H1 (cell line): Measurements from ENCODE around the gene NDUFB10. TPM values are rescaled to one million over a fixed set of nuclear protein-coding genes. Genes with fewer than 3 reads are reported as not detected.

ENCODE experiments used
- BRCA1 ChIP-seq: IDR thresholded peaks from 2 replicates; pipeline ENCODE4 v1.6.1; 2012; ENCODE audit warnings: low read depth, low read length, improper control_type of control experiment
- CBX8 ChIP-seq: fragments of 300-800, 300-1000 bp; sonication (generic); IDR thresholded peaks from 2 replicates; pipeline ENCODE4 v1.7.1; 2016; ENCODE audit warnings: low read depth, low read length, borderline replicate concordance
- CHD2 ChIP-seq: IDR thresholded peaks from 2 replicates; pipeline ENCODE4 v1.6.1; 2012; ENCODE audit warnings: low read length, improper control_type of control experiment
- EGR1 ChIP-seq: IDR thresholded peaks from 2 replicates; pipeline ENCODE4 v1.6.1; 2011; ENCODE audit warnings: low read depth, low read length, borderline replicate concordance
- EZH2 ChIP-seq: fragments of 200-600 bp; sonication (generic); IDR thresholded peaks from 2 replicates; pipeline ENCODE4 v1.7.1; 2012; ENCODE audit warnings: low read depth, mild to moderate bottlenecking, moderate library complexity, low read length, inconsistent platforms; ENCODE audit not compliant: severe bottlenecking
- GTF2F1 ChIP-seq: IDR thresholded peaks from 2 replicates; pipeline ENCODE4 v1.6.1; 2012; ENCODE audit warnings: low read depth, low read length, improper control_type of control experiment, borderline replicate concordance
- JUN ChIP-seq: IDR thresholded peaks from 2 replicates; pipeline ENCODE4 v1.6.1; 2011; ENCODE audit warnings: low read depth, mild to moderate bottlenecking, improper control_type of control experiment, low read length
- KDM1A ChIP-seq: fragments of 200-600, 300-600 bp; sonication (generic); IDR thresholded peaks from 2 replicates; pipeline ENCODE4 v1.7.1; 2016; ENCODE audit warnings: mild to moderate bottlenecking, low read length, borderline replicate concordance
- MAX ChIP-seq: IDR thresholded peaks from 2 replicates; pipeline ENCODE4 v1.6.1; 2012; ENCODE audit warnings: inconsistent platforms
- PHF8 ChIP-seq: fragments of 200-600 bp; sonication (generic); conservative IDR thresholded peaks from 2 replicates; pipeline ENCODE4 v1.7.1; 2012; ENCODE audit warnings: low read depth, mild to moderate bottlenecking, inconsistent platforms, low read length, moderate library complexity
- POLR2A ChIP-seq, 2 experiments: IDR thresholded peaks; 1 replicate in 1 of 2; 2 replicates in 1 of 2; pipeline ENCODE4 v1.6.1; 2011; ENCODE audit warnings: low read depth in 2 of 2, low read length in 2 of 2, mild to moderate bottlenecking in 2 of 2; ENCODE audit errors: control extremely low read depth in 1 of 2
- RBBP5 ChIP-seq: IDR thresholded peaks from 2 replicates; pipeline ENCODE4 v1.7.1; 2012; ENCODE audit warnings: low read depth, mild to moderate bottlenecking, inconsistent platforms, low read length, moderate library complexity, borderline replicate concordance
- RFX5 ChIP-seq: IDR thresholded peaks from 2 replicates; pipeline ENCODE4 v1.6.1; 2011; ENCODE audit warnings: low read depth, low read length, improper control_type of control experiment, borderline replicate concordance
- RNF2 ChIP-seq: fragments of 200-900, 300-1000 bp; sonication (generic); IDR thresholded peaks from 2 replicates; pipeline ENCODE4 v1.7.1; 2016; ENCODE audit warnings: borderline replicate concordance, low read depth, mild to moderate bottlenecking, antibody characterized with exemption, low read length; ENCODE audit not compliant: poor library complexity, severe bottlenecking; ENCODE audit errors: missing control alignments
- SIN3A ChIP-seq, 2 experiments: IDR thresholded peaks in 1 of 2; conservative IDR thresholded peaks in 1 of 2; 2 replicates each; pipeline ENCODE4 v1.6.1; 2011 to 2012; ENCODE audit warnings: low read length in 2 of 2, improper control_type of control experiment in 1 of 2, low read depth in 1 of 2, mild to moderate bottlenecking in 1 of 2
- TCF12 ChIP-seq: IDR thresholded peaks from 2 replicates; pipeline ENCODE4 v1.6.1; 2011; ENCODE audit warnings: low read depth, mild to moderate bottlenecking, low read length
- polyA plus RNA-seq, 7 experiments: library from polyadenylated mRNA; depleted of rRNA in 3 of 7; stranded (reverse) in 5 of 7; unstranded in 2 of 7; fragments of >200 nt in 5 of 7; fragments of 200-250 nt in 2 of 7; gene quantifications; 1 replicate in 5 of 7; 2 replicates in 1 of 7; 4 replicates in 1 of 7; pipeline versions ENCODE4 v1.2.1 to v1.2.3, GENCODE V29; 2011 to 2013; ENCODE audit warnings: missing spikeins in 2 of 7, mixed read lengths in 2 of 7
- total RNA-seq: library from RNA; stranded (reverse); fragmentation: NEBNext Ultra II Directional; extraction: Animal tissue kit (Norgen Biotek cat#: 25700); gene quantifications from 2 replicates; pipeline ENCODE4 v1.2.1, GENCODE V29; 2021

NDUFB10 gene
- total and polyA plus RNA-seq, 2 of the 8 experiments (the other 6 are each of a cell fraction or from before 2014, with no cell fraction given): 183 to 194 TPM

- TF ChIP-seq PHF8 (peak; percentile 99; the same call in 1 of the 2 replicates), RFX5 (no peak), MAX (no peak), EZH2 (no peak), JUN (no peak), KDM1A (no peak), RNF2 (no peak), CHD2 (no peak), RBBP5 (0 out of 2 replicates have a peak, but pooled peaks have one; percentile 1), EGR1 (no peak), TCF12 (no peak), CBX8 (no peak), POLR2A (IDR thresholded peaks at IDR 0.05; ENCODE audit: control extremely low read depth in 1 of 2, low read depth in 2 of 2, low read length in 2 of 2) (no peak; a peak in 1 of 3 replicates), BRCA1 (no peak), SIN3A (conservative IDR thresholded peaks at IDR 0.05 in 1 of 2, IDR thresholded peaks at IDR 0.05 in 1 of 2; ENCODE audit: low read depth in 1 of 2, low read length in 2 of 2) (no peak), GTF2F1 (no peak)
These were observed 25.2 kb downstream of the NDUFB10 start (continued) for GRCh38 chr16:1984347-1985225.
